AG09319 (cell line): ENCODE data around the gene CCDC27.
"Not testable (repeated sequence)": the region's sequence is repeated elsewhere in the genome, so short reads cannot be mapped to it uniquely, and the experiment has no call there.

ENCODE experiments used
- DNase-seq: peaks from one replicate; pipeline ENCODE4 v3.0.0-alpha.2; 2010; ENCODE audit warnings: low read depth; ENCODE audit errors: extremely low read depth
- TF ChIP-seq, protein P1 (sequence below): IDR thresholded peaks from 2 replicates; pipeline ENCODE4 v1.5.1; 2011; ENCODE audit warnings: low read depth, mild to moderate bottlenecking, inconsistent platforms, low read length, moderate library complexity

CCDC27 gene

GRCh38 chr1:3809680-3810079 lies 57.4 kb downstream of the CCDC27 start:
- TF ChIP-seq, protein P1, sequence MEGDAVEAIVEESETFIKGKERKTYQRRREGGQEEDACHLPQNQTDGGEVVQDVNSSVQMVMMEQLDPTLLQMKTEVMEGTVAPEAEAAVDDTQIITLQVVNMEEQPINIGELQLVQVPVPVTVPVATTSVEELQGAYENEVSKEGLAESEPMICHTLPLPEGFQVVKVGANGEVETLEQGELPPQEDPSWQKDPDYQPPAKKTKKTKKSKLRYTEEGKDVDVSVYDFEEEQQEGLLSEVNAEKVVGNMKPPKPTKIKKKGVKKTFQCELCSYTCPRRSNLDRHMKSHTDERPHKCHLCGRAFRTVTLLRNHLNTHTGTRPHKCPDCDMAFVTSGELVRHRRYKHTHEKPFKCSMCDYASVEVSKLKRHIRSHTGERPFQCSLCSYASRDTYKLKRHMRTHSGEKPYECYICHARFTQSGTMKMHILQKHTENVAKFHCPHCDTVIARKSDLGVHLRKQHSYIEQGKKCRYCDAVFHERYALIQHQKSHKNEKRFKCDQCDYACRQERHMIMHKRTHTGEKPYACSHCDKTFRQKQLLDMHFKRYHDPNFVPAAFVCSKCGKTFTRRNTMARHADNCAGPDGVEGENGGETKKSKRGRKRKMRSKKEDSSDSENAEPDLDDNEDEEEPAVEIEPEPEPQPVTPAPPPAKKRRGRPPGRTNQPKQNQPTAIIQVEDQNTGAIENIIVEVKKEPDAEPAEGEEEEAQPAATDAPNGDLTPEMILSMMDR, result no peak
- no peak for DNase-seq

DNA sequence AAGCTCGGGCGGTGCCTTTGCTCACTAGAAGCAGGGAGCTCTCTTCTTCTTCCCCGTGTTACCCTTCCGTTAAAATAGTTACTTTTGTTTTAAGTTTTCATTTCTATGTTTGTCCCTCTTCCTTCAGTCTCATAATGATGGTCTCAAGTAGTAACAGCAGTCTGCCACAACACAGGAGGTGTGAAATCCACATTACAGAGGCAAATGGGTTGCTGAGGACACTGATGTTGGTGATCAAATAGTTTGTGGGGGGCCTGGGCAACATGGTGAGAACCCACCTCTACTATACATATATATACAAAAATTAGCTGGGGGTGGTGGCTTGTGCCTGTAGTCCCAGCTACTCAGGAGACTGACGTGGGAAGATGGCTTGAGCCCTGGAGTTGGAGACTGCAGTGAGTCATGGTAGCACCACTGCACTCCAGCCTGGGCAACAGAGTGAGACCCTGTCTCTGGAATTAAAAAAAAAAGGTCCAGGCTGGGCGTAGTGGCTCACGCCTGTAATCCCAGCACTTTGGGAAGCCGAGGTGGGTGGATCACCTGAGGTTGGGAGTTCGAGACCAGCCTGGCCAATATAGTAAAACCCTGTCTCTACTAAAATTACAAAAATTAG lies 58.0 kb downstream of the CCDC27 start:
- DNase-seq, result not testable (repeated sequence)

DNA sequence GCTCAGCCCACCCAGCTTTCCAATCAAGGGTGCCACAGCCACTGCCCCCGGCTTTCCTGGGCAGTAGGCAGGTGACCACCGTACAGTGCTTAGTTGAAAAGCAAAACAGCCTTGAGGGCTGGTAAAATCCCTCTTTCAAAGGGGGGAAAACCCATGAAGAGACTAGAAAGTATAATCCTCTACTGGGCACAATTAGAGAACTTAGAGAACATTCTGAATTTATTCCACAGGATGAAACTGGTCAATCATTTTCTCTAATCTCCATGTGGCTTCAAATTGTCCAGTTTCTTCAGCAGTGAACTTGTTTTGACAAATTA lies 59.3 kb downstream of the CCDC27 start:
- no peak for DNase-seq
- TF ChIP-seq, protein P1, result no peak

DNA sequence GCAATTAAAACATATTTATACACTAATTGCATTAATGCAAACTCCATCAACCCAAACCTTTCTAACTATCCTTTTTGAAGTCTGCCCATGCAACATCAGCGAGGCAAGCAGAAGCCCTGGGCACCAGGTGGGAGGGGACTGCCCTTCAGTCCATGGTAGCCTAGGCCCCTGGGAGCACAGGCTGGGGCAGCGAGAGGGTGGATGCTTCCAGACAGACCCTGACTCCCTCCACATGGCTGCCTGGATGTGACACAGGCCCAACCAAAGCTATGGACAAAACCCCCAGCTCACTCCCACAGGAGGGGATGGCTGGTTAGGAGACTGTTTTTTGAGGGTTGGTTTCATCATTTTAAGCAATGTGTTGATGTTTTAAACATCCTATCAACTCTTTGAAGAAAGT lies 61.8 kb downstream of the CCDC27 start:
- DNase-seq, result no peak
- TF ChIP-seq, protein P1, result no peak

- no peak for DNase-seq
- TF ChIP-seq, protein P1, result no peak
Observed at GRCh38 chr1:3814771-3815561, 62.7 kb downstream of the CCDC27 start.

DNA sequence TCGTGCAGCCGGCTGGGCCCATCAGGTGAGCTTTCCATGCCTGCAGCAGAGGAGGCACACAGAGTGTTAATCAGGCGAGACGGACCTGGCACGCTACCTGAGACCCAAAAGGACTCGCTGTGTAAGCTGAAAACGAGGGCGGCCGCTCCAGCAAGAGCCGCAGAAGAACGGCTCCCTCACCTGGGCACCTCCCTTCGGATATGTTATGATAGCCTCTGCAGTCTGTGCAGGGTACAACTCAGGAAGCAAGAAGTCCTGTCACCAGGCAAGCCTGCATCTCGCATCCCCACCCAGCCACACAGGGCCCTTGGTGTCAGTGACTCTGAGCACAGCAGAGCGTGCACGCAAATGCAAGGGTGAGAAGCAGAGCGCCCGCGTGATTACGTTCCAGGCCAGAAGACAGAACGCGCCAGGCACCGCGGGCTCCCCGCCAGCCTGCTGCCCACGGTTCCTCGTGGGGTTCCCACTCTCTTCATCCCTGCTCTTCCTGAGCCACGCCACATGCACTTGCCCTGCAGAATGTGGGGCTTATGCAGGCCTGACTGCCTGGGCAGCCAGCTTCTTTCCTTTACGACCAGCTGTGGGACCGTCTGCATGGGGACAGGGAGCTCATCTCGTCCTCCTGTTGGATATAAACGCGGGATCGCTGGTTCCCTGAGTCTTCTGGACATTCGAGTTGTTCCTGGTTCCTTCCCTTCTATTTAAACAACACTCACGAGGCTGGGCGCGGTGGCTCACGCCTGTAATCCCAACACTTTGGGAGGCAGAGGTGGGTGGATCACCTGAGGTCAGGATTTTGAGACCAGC lies 64.3 kb downstream of the CCDC27 start:
- DNase-seq, result no peak
- TF ChIP-seq, protein P1, result no peak

- TF ChIP-seq, protein P1, result no peak
- no peak for DNase-seq
Observed at GRCh38 chr1:3817138-3817740, 65.0 kb downstream of the CCDC27 start.
